Sigmoid colon (tissue), 4 donors: Measurements from ENCODE around the gene SYNPO.

ENCODE experiments used
- EP300 ChIP-seq, 4 donors: sonication (generic); formaldehyde crosslinking; IDR thresholded peaks; one replicate each; pipeline ENCODE4 v1.6.1; 2017; ENCODE audit warnings: antibody characterized with exemption in 4 of 4
- POLR2AphosphoS5 ChIP-seq, 4 donors: sonication (generic); formaldehyde crosslinking; IDR thresholded peaks; one replicate each; pipeline ENCODE4 v1.6.1; 2017; ENCODE audit warnings: antibody characterized with exemption in 4 of 4
- TF ChIP-seq, protein P1 (sequence below), 4 experiments: fragments of 450-650 bp in 3 of 4; fragments of 200-600 bp in 1 of 4; IDR thresholded peaks; one replicate each; pipeline ENCODE4 v1.5.1; 2016 to 2019; ENCODE audit warnings: antibody characterized with exemption in 4 of 4, mild to moderate bottlenecking in 3 of 4, moderate library complexity in 2 of 4

DNA sequence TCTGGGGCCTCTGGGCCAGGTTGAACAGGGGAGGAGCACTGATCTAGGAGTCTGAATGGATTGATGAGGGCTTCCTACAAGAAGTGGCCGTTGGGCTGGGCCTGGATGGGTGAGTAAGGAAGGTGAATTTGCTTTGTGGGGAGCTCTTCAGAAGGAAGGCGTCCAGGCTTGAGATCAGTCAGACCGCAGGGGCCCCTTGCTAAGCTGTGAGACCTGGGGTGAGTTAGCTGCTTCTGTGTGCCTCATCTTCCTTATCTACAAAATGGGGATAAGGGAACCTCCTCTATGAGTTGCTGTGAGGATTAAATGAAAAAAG, 1.1 kb upstream of the SYNPO start:
- TF ChIP-seq, protein P1, sequence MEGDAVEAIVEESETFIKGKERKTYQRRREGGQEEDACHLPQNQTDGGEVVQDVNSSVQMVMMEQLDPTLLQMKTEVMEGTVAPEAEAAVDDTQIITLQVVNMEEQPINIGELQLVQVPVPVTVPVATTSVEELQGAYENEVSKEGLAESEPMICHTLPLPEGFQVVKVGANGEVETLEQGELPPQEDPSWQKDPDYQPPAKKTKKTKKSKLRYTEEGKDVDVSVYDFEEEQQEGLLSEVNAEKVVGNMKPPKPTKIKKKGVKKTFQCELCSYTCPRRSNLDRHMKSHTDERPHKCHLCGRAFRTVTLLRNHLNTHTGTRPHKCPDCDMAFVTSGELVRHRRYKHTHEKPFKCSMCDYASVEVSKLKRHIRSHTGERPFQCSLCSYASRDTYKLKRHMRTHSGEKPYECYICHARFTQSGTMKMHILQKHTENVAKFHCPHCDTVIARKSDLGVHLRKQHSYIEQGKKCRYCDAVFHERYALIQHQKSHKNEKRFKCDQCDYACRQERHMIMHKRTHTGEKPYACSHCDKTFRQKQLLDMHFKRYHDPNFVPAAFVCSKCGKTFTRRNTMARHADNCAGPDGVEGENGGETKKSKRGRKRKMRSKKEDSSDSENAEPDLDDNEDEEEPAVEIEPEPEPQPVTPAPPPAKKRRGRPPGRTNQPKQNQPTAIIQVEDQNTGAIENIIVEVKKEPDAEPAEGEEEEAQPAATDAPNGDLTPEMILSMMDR (IDR thresholded peaks at IDR 0.05), result no peak
- TF ChIP-seq EP300 (IDR thresholded peaks at IDR 0.05) (no peak), POLR2AphosphoS5 (IDR thresholded peaks at IDR 0.05) (no peak)
